T-helper 2 cell treated with Interferon-gamma antibody and Interleukin-4, amounts not matched to agents 5 μg/mL and 100 μg/mL, for 36 hours (primary cell): Measurements from ENCODE around the gene SUN5.
"Not testable (repeated sequence)": the region's sequence is repeated elsewhere in the genome, so short reads cannot be mapped to it uniquely, and the experiment has no call there.

Source experiments
- DNase-seq: peaks from one replicate; pipeline ENCODE4 v3.0.0; 2021; ENCODE audit warnings: low spot score
- H3K27ac Mint-ChIP-seq: one replicate; pipeline ENCODE4 v1.8.0; 2021; ENCODE audit warnings: mild to moderate bottlenecking, mixed read lengths
- H3K27me3 Mint-ChIP-seq: one replicate; pipeline ENCODE4 v1.8.0; 2021; ENCODE audit warnings: low read depth, mixed read lengths
- H3K36me3 Mint-ChIP-seq: one replicate; pipeline ENCODE4 v1.8.0; 2021; ENCODE audit warnings: low read depth, mixed read lengths
- H3K4me1 Mint-ChIP-seq: one replicate; pipeline ENCODE4 v1.8.0; 2021; ENCODE audit warnings: low read depth, mixed read lengths
- H3K4me3 Mint-ChIP-seq: one replicate; pipeline ENCODE4 v1.8.0; 2022; ENCODE audit warnings: mild to moderate bottlenecking, moderate library complexity, mixed read lengths
- H3K9me3 Mint-ChIP-seq: one replicate; pipeline ENCODE4 v1.8.0; 2021; ENCODE audit warnings: mixed read lengths

SUN5 gene

GRCh38 chr20:32965581-32966373 lies 38.5 kb downstream of the SUN5 start:
- peak overlapping the region; percentile 71 for H3K4me3 Mint-ChIP-seq

GRCh38 chr20:32965115-32965514 lies 39.1 kb downstream of the SUN5 start:
- Mint-ChIP-seq H3K4me3 (peak overlapping the region; percentile 15), H3K4me1 (peaks cover 58% of the 10 kb centered on the region), H3K9me3 (no peaks in the 10 kb centered on the region), H3K27ac (peak overlapping the region; percentile 41), H3K27me3 (no peaks in the 10 kb centered on the region), H3K36me3 (no peaks in the 10 kb centered on the region)
- peak; percentile 0 for DNase-seq

More at GRCh38 chr20:32965581-32966373, 38.5 kb downstream of the SUN5 start:
- Mint-ChIP-seq H3K36me3 (no peaks in the 10 kb centered on the region), H3K4me1 (peaks cover 62% of the 10 kb centered on the region), H3K9me3 (no peaks in the 10 kb centered on the region), H3K27ac (peak overlapping the region; percentile 41), H3K27me3 (no peaks in the 10 kb centered on the region)
- DNase-seq: peak; percentile 7

DNA sequence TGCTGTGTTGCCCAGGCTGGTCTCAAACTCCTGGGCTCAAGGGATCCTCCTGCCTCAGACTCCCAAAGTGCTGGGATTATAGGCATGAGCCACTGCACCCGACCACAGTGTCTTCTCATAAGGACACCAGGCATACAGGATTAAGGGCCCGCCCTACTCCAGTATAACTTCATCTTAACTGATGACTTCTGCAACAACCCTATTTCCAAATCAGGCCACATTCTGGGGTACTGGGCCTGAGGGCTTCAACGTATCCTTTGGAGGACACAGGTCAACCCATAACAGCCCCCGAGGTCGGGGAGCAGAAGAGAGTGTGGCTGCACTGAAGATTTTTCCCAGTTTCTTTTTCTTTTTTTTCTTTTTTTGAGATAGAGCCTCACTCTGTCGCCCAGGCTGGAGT lies 39.7 kb downstream of the SUN5 start:
- Mint-ChIP-seq H3K27ac (no peak overlapping the region), H3K9me3 (no peaks in the 10 kb centered on the region), H3K36me3 (no peaks in the 10 kb centered on the region), H3K27me3 (no peaks in the 10 kb centered on the region), H3K4me1 (peaks cover 53% of the 10 kb centered on the region), H3K4me3 (no peak overlapping the region)
- DNase-seq: no peak

GRCh38 chr20:32963176-32963575 lies 41.1 kb downstream of the SUN5 start:
- peaks cover 40% of the 10 kb centered on the region for H3K4me1 Mint-ChIP-seq

GRCh38 chr20:32962646-32963045 lies 41.6 kb downstream of the SUN5 start:
- H3K9me3 Mint-ChIP-seq, DNase-seq: not testable (repeated sequence)
- H3K4me1 Mint-ChIP-seq: peaks cover 36% of the 10 kb centered on the region

More at GRCh38 chr20:32963176-32963575, 41.1 kb downstream of the SUN5 start:
- no peak for DNase-seq
- H3K36me3 Mint-ChIP-seq: peaks cover 1% of the 10 kb centered on the region
- no peaks in the 10 kb centered on the region for H3K27me3 Mint-ChIP-seq
- H3K9me3 Mint-ChIP-seq: peaks cover 3% of the 10 kb centered on the region
- no peak overlapping the region for H3K27ac Mint-ChIP-seq
- H3K4me3 Mint-ChIP-seq: no peak overlapping the region

DNA sequence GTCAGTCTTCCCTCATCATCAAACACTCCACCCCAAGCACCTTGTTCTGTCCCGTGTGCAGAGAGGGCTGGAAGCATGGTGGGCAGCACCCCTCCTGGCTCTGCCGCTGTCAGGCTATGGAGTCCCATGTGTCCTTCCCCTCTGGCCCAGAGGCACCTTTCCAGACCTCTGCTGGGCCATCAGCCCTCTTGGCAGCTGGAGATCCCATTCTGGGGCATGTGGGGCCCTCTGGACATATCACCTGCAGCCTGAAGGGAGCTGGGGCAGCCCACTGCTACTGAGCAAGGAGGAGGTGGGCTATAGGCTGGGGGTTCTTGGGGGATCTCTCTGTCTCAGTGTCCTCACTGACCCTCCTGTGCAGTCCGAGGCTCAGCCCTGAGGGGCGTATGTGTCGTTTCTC lies 42.2 kb downstream of the SUN5 start:
- Mint-ChIP-seq H3K27me3 (no peaks in the 10 kb centered on the region), H3K36me3 (peaks cover 6% of the 10 kb centered on the region), H3K27ac (peak overlapping the region; percentile 15), H3K9me3 (peaks cover 14% of the 10 kb centered on the region), H3K4me3 (no peak overlapping the region), H3K4me1 (peaks cover 30% of the 10 kb centered on the region)
- no peak for DNase-seq

More at GRCh38 chr20:32962646-32963045, 41.6 kb downstream of the SUN5 start:
- H3K27ac Mint-ChIP-seq, H3K4me3 Mint-ChIP-seq, H3K36me3 Mint-ChIP-seq, H3K27me3 Mint-ChIP-seq: not testable (repeated sequence)

DNA sequence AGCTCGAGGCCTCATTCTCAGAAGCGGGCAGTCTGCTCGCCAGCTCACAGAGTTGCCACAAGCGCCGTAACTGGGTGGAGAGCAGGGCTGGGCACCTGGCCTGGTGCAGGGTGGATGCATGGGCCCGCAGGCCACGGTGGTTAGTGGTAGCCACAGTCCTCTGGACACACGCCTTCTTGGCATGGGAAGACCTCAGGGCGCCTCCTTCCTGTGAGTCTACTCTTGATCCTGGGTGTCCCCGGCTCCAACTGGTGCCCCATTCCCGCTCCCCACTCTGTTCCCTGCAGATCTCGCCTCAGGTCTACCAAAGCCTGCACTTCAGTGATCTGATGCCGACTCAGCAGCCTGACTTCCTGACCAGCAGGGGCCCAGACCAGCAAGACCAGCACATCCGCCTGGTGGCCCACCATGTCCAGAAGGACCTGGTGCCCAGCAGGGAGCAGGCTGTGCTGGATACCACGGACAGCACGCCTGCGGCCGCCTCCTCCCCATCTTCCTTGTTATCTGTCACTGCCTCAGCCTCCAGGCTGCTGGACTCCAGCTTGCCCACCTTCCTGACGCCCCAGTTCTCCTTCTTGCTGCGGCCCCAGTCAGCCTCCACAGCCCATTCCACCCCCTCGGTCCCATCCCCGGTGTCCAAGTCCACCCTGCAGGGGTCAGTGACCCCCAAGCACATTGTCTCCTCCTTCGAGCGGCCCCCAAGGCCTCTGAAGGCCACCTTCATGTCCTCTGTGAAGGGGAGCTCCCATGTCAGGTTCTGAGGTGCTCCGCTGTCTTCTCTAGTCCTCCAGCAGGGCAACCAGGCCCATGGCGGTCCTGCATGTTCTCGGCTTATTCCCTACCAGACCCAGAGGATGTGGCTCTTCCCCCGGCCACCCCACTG lies 43.1 kb downstream of the SUN5 start:
- H3K4me3 Mint-ChIP-seq: no peak overlapping the region

GRCh38 chr20:32960222-32960518 lies 44.1 kb downstream of the SUN5 start:
- Mint-ChIP-seq H3K36me3 (peaks cover 11% of the 10 kb centered on the region), H3K27me3 (no peaks in the 10 kb centered on the region), H3K4me1 (peaks cover 14% of the 10 kb centered on the region), H3K27ac (no peak overlapping the region), H3K4me3 (no peak overlapping the region), H3K9me3 (peaks cover 26% of the 10 kb centered on the region)
- DNase-seq: no peak

More for the DNA sequence above, 43.1 kb downstream of the SUN5 start:
- Mint-ChIP-seq H3K4me1 (peaks cover 21% of the 10 kb centered on the region), H3K27me3 (no peaks in the 10 kb centered on the region), H3K9me3 (peaks cover 22% of the 10 kb centered on the region), H3K36me3 (peaks cover 11% of the 10 kb centered on the region), H3K27ac (no peak overlapping the region)
- no peak for DNase-seq

DNA sequence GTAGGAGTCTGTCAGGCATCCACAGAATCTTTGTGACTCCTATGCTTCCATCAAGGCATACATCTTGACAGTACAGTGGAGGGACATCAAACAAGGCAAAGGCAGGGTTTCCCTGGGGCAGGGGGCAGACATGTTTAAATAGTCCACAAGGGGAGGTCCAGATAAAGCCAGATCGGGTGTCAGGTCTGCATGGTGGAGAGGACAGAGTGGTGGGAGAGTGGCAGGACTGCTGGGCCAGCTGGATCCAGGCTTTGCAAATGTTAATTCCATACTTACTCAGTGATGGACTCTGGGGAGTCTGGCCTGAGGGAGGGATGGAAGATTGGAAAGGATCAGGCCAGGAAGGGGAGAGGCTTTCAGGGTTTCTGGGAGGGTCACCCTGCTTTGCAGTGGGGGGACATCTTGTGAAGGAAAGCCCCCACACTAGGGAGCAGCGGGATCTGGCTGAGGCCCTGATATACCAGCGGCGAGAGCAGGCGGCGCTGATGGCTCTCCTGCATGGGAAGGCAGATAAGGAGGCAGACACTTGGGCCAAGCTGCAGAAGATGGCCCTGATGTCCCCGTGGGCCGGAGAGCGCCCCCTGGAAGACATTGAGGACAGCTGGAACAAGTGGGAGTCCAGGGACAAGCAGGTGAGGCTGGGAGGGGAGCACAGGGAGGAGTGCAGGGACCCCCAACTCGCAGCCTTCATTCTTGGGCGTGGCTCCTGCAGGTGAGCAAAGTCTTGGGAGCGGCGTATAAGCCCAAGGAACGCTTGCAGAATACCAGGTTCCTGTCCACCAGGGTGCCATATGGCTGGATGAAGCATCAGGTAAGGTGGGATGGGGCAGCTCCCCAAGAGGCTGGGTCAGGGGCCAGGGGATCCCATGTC lies 44.6 kb downstream of the SUN5 start:
- peak overlapping the region; percentile 1 for H3K27ac Mint-ChIP-seq
- H3K4me3 Mint-ChIP-seq: no peak overlapping the region
- peaks cover 29% of the 10 kb centered on the region for H3K9me3 Mint-ChIP-seq
- H3K4me1 Mint-ChIP-seq: peaks cover 12% of the 10 kb centered on the region
- DNase-seq: no peak
- H3K27me3 Mint-ChIP-seq: no peaks in the 10 kb centered on the region
- peaks cover 11% of the 10 kb centered on the region for H3K36me3 Mint-ChIP-seq

- no peaks in the 10 kb centered on the region for H3K27me3 Mint-ChIP-seq
- peaks cover 7% of the 10 kb centered on the region for H3K4me1 Mint-ChIP-seq
- DNase-seq: no peak
- H3K9me3 Mint-ChIP-seq: peaks cover 34% of the 10 kb centered on the region
- no peak overlapping the region for H3K27ac Mint-ChIP-seq
- H3K4me3 Mint-ChIP-seq: no peak overlapping the region
- H3K36me3 Mint-ChIP-seq: peaks cover 14% of the 10 kb centered on the region
Observed at GRCh38 chr20:32958574-32958973, 45.7 kb downstream of the SUN5 start.

DNA sequence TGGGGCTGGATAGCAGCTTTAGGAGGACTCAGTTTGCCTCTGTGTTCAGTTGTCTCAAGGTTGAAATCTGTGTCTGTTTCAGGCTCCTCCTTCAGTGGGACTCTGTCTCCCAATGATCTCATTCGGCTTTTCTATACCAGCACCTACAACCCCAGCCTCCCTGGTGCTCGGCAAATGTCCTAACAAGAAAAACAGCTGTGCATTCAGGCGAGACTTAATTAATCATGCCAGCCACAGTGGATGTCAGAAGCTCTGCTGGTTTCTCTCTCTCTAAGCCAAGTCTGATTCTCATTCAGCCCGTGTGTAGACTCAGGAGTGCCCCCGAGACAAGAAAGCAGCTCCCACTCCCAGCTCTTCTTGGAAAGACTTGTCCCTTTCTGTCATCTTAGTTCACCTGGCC lies 46.8 kb downstream of the SUN5 start:
- no peak for DNase-seq
- peaks cover 39% of the 10 kb centered on the region for H3K9me3 Mint-ChIP-seq
- peaks cover 2% of the 10 kb centered on the region for H3K4me1 Mint-ChIP-seq
- H3K4me3 Mint-ChIP-seq: no peak overlapping the region
- no peaks in the 10 kb centered on the region for H3K27me3 Mint-ChIP-seq
- peaks cover 17% of the 10 kb centered on the region for H3K36me3 Mint-ChIP-seq
- H3K27ac Mint-ChIP-seq: no peak overlapping the region

DNA sequence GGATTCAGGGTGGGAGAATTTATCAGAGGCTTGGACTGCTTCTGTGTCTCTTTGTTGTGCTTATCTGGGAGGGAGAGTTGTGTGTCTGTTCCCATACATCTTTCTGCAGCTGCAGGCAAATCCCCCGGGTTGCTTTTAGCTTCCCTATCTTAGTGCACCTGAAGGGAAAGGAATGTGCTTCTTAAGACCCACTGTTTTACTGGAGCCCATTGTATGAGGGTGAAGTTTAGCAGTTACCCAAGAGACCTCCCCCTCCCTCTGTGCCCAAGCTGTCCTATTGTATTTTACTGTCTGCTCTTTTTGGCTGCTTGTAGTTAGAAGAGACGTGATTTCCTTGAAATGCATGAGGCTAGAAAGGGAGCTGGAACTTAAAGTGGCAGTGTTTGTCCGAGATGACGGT lies 53.7 kb downstream of the SUN5 start:
- peak overlapping the region; percentile 51 for H3K4me3 Mint-ChIP-seq

DNA sequence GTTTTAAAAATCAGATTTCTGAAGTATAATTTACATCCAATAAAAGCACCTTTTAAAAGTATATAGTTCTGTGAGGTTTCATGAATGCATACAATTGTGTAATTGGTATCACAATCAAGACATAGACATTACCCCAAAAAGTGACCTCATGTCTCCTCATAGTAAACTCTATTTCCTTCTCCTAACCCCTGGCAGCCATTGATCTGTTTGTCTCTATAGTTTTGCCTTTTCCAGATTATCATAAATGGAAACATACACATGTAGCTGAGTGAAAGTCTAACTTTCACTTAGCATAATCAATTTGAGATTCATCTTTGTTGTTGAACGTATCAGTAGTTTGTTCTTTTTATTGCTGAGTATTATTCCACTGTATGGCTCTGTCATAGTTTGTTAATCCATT lies 57.6 kb downstream of the SUN5 start:
- H3K4me1 Mint-ChIP-seq: peaks cover 43% of the 10 kb centered on the region
- H3K9me3 Mint-ChIP-seq: peaks cover 2% of the 10 kb centered on the region
- no peak for DNase-seq
- peaks cover 1% of the 10 kb centered on the region for H3K36me3 Mint-ChIP-seq
- H3K4me3 Mint-ChIP-seq: peak overlapping the region; percentile 25
- H3K27ac Mint-ChIP-seq: peak overlapping the region; percentile 58
- H3K27me3 Mint-ChIP-seq: no peaks in the 10 kb centered on the region

More for the DNA sequence above, 53.7 kb downstream of the SUN5 start:
- Mint-ChIP-seq H3K4me1 (peaks cover 45% of the 10 kb centered on the region), H3K9me3 (peaks cover 13% of the 10 kb centered on the region)
- DNase-seq, H3K27ac Mint-ChIP-seq, H3K27me3 Mint-ChIP-seq, H3K36me3 Mint-ChIP-seq: not testable (repeated sequence)
